HepG2 (cell line): ENCODE results near the gene FAAP20. TPM values are rescaled to one million over a fixed set of nuclear protein-coding genes. Genes with fewer than 3 reads are reported as not detected.

Source experiments
- DPF2 ChIP-seq: sonication (generic); formaldehyde crosslinking; IDR thresholded peaks from 2 replicates; pipeline ENCODE4 v1.4.0; 2020; ENCODE audit warnings: mild to moderate bottlenecking, low read depth, missing genetic modification reagents, borderline replicate concordance
- HIC2 ChIP-seq: sonication (generic); formaldehyde crosslinking; IDR thresholded peaks from 2 replicates; pipeline ENCODE4 v1.9.0; 2022; ENCODE audit warnings: low read depth, missing genetic modification reagents
- KDM5B ChIP-seq: sonication (generic); formaldehyde crosslinking; IDR thresholded peaks from 2 replicates; pipeline ENCODE4 v1.4.0; 2020; ENCODE audit warnings: missing genetic modification reagents, mild to moderate bottlenecking, borderline replicate concordance
- MED13 ChIP-seq: sonication (generic); formaldehyde crosslinking; IDR thresholded peaks from 2 replicates; pipeline ENCODE4 v1.5.0; 2020; ENCODE audit warnings: missing genetic modification reagents
- MEF2D ChIP-seq: sonication (generic); formaldehyde crosslinking; IDR thresholded peaks from 2 replicates; pipeline ENCODE4 v1.5.1; 2020; ENCODE audit warnings: mild to moderate bottlenecking, missing genetic modification reagents
- NFIB ChIP-seq: sonication (generic); formaldehyde crosslinking; IDR thresholded peaks from 2 replicates; pipeline ENCODE4 v1.9.0; 2021; ENCODE audit warnings: missing genetic modification reagents, mild to moderate bottlenecking, borderline replicate concordance
- NRL ChIP-seq: sonication (generic); formaldehyde crosslinking; IDR thresholded peaks from 2 replicates; pipeline ENCODE4 v1.5.0; 2020; ENCODE audit warnings: missing genetic modification reagents, mild to moderate bottlenecking, moderate library complexity, borderline replicate concordance
- SCMH1 ChIP-seq: sonication (generic); formaldehyde crosslinking; IDR thresholded peaks from 2 replicates; pipeline ENCODE4 v1.9.0; 2021; ENCODE audit warnings: missing genetic modification reagents, mild to moderate bottlenecking, borderline replicate concordance
- ZFP36L2 ChIP-seq: sonication (generic); formaldehyde crosslinking; IDR thresholded peaks from 2 replicates; pipeline ENCODE4 v1.4.0; 2020; ENCODE audit warnings: missing genetic modification reagents
- ZNF510 ChIP-seq: sonication (generic); formaldehyde crosslinking; IDR thresholded peaks from 2 replicates; pipeline ENCODE4 v1.4.0; 2020; ENCODE audit warnings: low read depth, mild to moderate bottlenecking, missing genetic modification reagents
- ZNF552 ChIP-seq: sonication (generic); formaldehyde crosslinking; IDR thresholded peaks from 2 replicates; pipeline ENCODE4 v1.9.0; 2022; ENCODE audit warnings: missing genetic modification reagents, mild to moderate bottlenecking, borderline replicate concordance
- ZNF7 ChIP-seq: IDR thresholded peaks from 2 replicates; pipeline ENCODE4 v1.6.1; 2016; ENCODE audit warnings: missing biosample characterization, missing genetic modification reagents
- ZNF775 ChIP-seq: sonication (generic); formaldehyde crosslinking; IDR thresholded peaks from 2 replicates; pipeline ENCODE4 v1.4.0; 2020; ENCODE audit warnings: missing genetic modification reagents, mild to moderate bottlenecking, moderate library complexity, borderline replicate concordance
- polyA plus RNA-seq, 8 experiments: library from polyadenylated mRNA; depleted of rRNA in 3 of 8; stranded (reverse) in 7 of 8; unstranded in 1 of 8; fragments of >200 nt; fragmentation: Illumina TruSeq in 4 of 8; extraction: Trizol in 4 of 8; gene quantifications; 2 replicates each; pipeline versions ENCODE4 v1.2.1 to v1.2.3, GENCODE V29; 2011 to 2016; ENCODE audit warnings: low read depth in 4 of 8, missing spikeins in 1 of 8, mixed read lengths in 1 of 8; ENCODE audit not compliant: insufficient read depth in 1 of 8
- total RNA-seq, 5 experiments: library from RNA; depleted of rRNA; stranded (reverse); fragments of >200 nt; fragmentation: Illumina TruSeq; extraction: Trizol; gene quantifications; 2 replicates each; pipeline ENCODE4 v1.2.3, GENCODE V29; 2016; ENCODE audit warnings: low read depth in 1 of 5
- TF ChIP-seq, protein P1 (sequence below): sonication (generic); formaldehyde crosslinking; IDR thresholded peaks from 2 replicates; pipeline ENCODE4 v1.5.0; 2020; ENCODE audit warnings: mild to moderate bottlenecking, missing genetic modification reagents, borderline replicate concordance
- TF ChIP-seq, protein P2 (sequence below): sonication (generic); formaldehyde crosslinking; IDR thresholded peaks from 2 replicates; pipeline ENCODE4 v1.5.0; 2020; ENCODE audit warnings: mild to moderate bottlenecking, missing genetic modification reagents

The FAAP20 gene
- total and polyA plus RNA-seq, 2 of the 13 experiments (the other 11 are each of a cell fraction or from before 2014, with no cell fraction given), result 9.6 to 10.8 TPM

DNA sequence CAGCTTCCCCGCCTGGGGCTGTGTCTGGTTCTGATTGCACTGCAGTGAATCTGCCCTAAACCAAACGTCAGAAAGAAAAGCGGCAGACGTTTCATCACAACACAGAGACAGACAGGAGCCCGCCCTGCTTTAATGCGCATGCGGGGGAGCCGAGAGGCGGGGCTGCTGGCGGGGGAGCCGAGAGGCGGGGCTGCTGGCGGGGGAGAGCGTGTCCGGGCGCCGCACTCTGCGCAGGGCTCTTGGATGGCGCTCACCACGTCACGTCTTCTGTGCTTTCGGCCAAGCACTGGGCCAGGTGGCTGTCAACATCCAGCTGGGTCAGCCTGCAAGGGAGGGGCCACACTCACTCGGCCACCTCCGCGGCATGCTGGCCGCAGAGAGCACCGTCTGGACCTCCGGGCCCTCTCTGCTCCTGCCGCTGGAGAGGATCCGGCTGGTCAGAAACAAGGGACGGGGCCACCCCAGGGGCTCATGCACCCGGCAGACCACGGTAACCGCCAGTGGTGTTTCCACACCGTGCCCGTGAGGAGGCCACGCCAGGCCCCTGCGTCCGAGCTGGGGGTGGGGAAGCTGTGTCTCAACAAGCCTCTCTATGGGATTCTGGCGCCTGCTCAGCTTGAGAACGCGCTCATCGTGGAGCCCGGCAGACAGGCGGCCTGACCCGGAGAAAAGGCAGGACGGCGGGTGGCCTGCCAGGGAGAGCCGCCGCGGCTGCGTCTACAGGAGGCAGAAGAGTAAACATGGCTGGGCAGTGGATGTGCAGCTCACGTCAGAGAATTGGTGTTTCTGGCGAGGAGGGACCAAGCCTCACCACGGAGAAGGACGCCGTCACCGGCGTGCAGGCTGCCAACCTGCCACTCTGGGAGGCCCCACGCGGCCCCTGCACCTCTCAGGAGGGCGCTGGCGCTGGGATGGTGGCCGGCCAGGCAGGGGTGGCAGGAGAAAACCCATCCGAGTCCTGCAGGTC is 4.8 kb downstream of the FAAP20 start (continued):
- TF ChIP-seq, protein P1, sequence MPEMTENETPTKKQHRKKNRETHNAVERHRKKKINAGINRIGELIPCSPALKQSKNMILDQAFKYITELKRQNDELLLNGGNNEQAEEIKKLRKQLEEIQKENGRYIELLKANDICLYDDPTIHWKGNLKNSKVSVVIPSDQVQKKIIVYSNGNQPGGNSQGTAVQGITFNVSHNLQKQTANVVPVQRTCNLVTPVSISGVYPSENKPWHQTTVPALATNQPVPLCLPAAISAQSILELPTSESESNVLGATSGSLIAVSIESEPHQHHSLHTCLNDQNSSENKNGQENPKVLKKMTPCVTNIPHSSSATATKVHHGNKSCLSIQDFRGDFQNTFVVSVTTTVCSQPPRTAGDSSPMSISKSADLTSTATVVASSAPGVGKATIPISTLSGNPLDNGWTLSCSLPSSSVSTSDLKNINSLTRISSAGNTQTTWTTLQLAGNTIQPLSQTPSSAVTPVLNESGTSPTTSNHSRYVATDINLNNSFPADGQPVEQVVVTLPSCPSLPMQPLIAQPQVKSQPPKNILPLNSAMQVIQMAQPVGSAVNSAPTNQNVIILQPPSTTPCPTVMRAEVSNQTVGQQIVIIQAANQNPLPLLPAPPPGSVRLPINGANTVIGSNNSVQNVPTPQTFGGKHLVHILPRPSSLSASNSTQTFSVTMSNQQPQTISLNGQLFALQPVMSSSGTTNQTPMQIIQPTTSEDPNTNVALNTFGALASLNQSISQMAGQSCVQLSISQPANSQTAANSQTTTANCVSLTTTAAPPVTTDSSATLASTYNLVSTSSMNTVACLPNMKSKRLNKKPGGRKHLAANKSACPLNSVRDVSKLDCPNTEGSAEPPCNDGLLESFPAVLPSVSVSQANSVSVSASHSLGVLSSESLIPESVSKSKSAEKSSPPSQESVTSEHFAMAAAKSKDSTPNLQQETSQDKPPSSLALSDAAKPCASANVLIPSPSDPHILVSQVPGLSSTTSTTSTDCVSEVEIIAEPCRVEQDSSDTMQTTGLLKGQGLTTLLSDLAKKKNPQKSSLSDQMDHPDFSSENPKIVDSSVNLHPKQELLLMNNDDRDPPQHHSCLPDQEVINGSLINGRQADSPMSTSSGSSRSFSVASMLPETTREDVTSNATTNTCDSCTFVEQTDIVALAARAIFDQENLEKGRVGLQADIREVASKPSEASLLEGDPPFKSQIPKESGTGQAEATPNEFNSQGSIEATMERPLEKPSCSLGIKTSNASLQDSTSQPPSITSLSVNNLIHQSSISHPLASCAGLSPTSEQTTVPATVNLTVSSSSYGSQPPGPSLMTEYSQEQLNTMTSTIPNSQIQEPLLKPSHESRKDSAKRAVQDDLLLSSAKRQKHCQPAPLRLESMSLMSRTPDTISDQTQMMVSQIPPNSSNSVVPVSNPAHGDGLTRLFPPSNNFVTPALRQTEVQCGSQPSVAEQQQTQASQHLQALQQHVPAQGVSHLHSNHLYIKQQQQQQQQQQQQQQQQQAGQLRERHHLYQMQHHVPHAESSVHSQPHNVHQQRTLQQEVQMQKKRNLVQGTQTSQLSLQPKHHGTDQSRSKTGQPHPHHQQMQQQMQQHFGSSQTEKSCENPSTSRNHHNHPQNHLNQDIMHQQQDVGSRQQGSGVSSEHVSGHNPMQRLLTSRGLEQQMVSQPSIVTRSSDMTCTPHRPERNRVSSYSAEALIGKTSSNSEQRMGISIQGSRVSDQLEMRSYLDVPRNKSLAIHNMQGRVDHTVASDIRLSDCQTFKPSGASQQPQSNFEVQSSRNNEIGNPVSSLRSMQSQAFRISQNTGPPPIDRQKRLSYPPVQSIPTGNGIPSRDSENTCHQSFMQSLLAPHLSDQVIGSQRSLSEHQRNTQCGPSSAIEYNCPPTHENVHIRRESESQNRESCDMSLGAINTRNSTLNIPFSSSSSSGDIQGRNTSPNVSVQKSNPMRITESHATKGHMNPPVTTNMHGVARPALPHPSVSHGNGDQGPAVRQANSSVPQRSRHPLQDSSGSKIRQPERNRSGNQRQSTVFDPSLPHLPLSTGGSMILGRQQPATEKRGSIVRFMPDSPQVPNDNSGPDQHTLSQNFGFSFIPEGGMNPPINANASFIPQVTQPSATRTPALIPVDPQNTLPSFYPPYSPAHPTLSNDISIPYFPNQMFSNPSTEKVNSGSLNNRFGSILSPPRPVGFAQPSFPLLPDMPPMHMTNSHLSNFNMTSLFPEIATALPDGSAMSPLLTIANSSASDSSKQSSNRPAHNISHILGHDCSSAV, result no peak
- TF ChIP-seq MED13 (CRISPR knock-in tag) (no peak), ZNF552 (CRISPR knock-in tag) (no peak; the same call in 1 of the 2 replicates), ZNF510 (CRISPR knock-in tag) (no peak), NRL (CRISPR knock-in tag) (peak; percentile 82; the same call in 1 of the 2 replicates), DPF2 (CRISPR knock-in tag) (no peak; the same call in 1 of the 2 replicates), SCMH1 (CRISPR knock-in tag) (no peak), KDM5B (CRISPR knock-in tag) (peak; percentile 66; the same call in 1 of the 2 replicates), ZNF775 (no peak), HIC2 (no peak), NFIB (CRISPR knock-in tag) (no peak), ZNF7 (CRISPR knock-in tag) (no peak), MEF2D (CRISPR knock-in tag) (peak; percentile 25; the same call in 1 of the 2 replicates), ZFP36L2 (no peak)
- TF ChIP-seq, protein P2, sequence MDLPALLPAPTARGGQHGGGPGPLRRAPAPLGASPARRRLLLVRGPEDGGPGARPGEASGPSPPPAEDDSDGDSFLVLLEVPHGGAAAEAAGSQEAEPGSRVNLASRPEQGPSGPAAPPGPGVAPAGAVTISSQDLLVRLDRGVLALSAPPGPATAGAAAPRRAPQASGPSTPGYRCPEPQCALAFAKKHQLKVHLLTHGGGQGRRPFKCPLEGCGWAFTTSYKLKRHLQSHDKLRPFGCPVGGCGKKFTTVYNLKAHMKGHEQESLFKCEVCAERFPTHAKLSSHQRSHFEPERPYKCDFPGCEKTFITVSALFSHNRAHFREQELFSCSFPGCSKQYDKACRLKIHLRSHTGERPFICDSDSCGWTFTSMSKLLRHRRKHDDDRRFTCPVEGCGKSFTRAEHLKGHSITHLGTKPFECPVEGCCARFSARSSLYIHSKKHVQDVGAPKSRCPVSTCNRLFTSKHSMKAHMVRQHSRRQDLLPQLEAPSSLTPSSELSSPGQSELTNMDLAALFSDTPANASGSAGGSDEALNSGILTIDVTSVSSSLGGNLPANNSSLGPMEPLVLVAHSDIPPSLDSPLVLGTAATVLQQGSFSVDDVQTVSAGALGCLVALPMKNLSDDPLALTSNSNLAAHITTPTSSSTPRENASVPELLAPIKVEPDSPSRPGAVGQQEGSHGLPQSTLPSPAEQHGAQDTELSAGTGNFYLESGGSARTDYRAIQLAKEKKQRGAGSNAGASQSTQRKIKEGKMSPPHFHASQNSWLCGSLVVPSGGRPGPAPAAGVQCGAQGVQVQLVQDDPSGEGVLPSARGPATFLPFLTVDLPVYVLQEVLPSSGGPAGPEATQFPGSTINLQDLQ (CRISPR knock-in tag), result no peak
